Measurements from ENCODE around the gene ATAD3A.
A peak's percentile ranks its signal among the peaks of the same experiment; 100 is the strongest.
"Not testable (repeated sequence)": the region's sequence is repeated elsewhere in the genome, so short reads cannot be mapped to it uniquely, and the experiment has no call there.

Gene ATAD3A

GRCh38 chr1:1556961-1557360 is 45.0 kb downstream of the ATAD3A start:
- not testable (repeated sequence) for DNase-seq

GRCh38 chr1:1557688-1558087 is 45.7 kb downstream of the ATAD3A start:
- not testable (repeated sequence) for DNase-seq

- no peak for DNase-seq
These were observed 46.6 kb downstream of the ATAD3A start for GRCh38 chr1:1558591-1558990.

- no peak for DNase-seq
These were observed 47.1 kb downstream of the ATAD3A start for GRCh38 chr1:1559066-1559465.

- no peak for DNase-seq
These were observed 48.2 kb downstream of the ATAD3A start for GRCh38 chr1:1560178-1560577.

GRCh38 chr1:1561801-1562470 is 50.0 kb downstream of the ATAD3A start:
- DNase-seq = no peak

- DNase-seq = no peak
These were observed 50.7 kb downstream of the ATAD3A start for GRCh38 chr1:1562556-1563195.

GRCh38 chr1:1563688-1564087 is 51.7 kb downstream of the ATAD3A start:
- no peak for DNase-seq

GRCh38 chr1:1564268-1564667 is 52.3 kb downstream of the ATAD3A start:
- no peak for DNase-seq

GRCh38 chr1:1565340-1565739 is 53.4 kb downstream of the ATAD3A start:
- no peak for DNase-seq

GRCh38 chr1:1567152-1567875 is 55.4 kb downstream of the ATAD3A start:
- no peak for DNase-seq

GRCh38 chr1:1567891-1568291 is 55.9 kb downstream of the ATAD3A start:
- no peak for DNase-seq

GRCh38 chr1:1569341-1569740 is 57.4 kb downstream of the ATAD3A start:
- DNase-seq = no peak

- DNase-seq = peak; percentile 84 to 94 (median 92)
These were observed 62.1 kb downstream of the ATAD3A start for GRCh38 chr1:1573843-1574720.

- peak; percentile 96 to 98 (median 97) for DNase-seq
These were observed 63.0 kb downstream of the ATAD3A start, which contains the start of gene SSU72 for GRCh38 chr1:1574721-1575537. Gene SSU72, minus strand, starts transcription at chr1:1574863. Its CDS starts 306 bp downstream, at chr1:1574557.

GRCh38 chr1:1577367-1578011 is 65.5 kb downstream of the ATAD3A start:
- no peak for DNase-seq

GRCh38 chr1:1578371-1578940 is 66.5 kb downstream of the ATAD3A start:
- no peak for DNase-seq

- no peak for DNase-seq
These were observed 70.8 kb downstream of the ATAD3A start for GRCh38 chr1:1582585-1583346.

GRCh38 chr1:1583347-1584010 is 71.5 kb downstream of the ATAD3A start:
- no peak for DNase-seq

Measured in suppressor macrophage treated with lipopolysaccharide for 1 hour (primary cell).